A204.1 (cell line): ENCODE results near the gene MAGI2.

Experiments used
- FAIRE-seq: peaks from 2 replicates; lab custom pipeline; 2012; peaks lifted over from hg19 to GRCh38; lab: Jason Lieb, UNC

Gene MAGI2

DNA sequence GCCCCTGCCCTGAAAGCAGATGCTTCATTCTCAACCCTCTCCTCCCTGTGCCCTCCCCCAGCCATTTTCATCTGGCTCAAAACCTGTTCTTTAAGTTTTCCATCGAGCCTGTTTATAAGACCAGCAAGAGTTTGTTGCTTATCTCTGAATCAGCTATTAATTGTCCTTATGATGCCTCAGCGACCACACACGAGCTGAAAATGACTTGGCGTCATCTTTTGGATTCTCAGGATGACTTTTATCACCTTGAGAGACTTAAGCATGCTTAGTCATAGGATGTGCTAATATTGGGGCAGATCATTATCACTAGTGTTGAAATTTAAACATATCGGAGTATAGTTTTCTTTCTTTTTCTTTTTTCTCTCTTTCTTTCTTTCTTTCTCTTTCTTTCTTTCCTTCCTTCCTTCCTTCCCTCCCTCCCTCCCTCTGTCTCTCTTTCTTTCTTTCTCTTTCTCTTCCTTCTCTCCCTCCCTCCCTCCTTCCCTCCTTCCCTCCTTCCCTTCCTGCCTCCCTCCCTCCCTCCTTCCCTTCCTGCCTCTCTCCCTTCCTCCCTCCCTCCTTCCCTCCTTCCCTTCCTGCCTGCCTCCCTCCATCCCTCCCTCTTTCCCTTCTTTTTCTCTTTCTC lies 1470.4 kb downstream of the MAGI2 start:
- no peak for FAIRE-seq

DNA sequence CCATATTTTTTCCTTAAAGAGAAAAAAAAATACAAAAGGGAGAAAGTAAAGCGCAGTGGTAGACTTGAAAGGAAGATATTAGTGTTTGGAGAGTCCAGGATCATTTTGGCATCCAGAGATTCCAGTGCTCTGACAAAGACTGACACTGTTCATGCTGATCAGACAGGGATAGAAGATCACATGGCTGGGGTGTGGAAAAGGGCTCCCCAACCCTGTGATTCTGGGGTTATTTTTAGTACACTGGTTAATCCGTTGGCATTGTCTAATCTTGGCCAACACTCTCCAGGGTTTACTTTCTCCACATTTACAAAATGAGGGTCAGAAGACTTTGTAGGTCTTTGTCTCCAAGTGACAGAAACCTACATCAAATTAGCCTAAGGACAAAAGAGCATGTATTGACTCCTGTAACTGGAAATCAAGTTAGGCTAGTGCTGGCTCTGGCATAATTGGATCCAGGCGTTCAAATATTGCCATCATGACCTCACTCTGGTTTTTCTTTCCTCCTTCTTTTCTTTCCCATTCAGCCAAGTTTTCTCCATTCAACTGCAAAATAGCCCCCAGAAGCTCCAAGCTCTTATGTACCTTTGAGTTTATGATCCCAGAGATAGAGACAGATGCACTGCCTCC lies 1473.3 kb downstream of the MAGI2 start:
- no peak for FAIRE-seq

DNA sequence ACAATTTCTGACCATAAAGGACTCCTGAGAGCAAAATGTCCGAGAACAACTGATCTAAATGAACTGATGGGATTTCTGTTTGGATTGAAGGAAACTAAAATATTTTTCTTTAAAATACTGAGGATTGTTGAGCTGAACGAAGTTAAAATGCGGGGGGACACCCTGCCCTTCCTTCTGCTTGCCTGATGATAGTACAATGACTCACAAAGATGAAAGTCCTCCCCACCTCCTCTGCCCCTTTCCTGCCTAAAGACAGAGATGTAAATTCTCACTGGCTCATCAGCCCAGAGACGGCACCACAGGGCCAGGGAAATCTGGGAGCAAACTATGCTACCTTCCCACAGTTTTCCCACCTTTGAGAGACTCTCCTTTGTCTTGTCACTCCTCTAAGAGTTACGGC lies 1474.2 kb downstream of the MAGI2 start:
- no peak for FAIRE-seq

DNA sequence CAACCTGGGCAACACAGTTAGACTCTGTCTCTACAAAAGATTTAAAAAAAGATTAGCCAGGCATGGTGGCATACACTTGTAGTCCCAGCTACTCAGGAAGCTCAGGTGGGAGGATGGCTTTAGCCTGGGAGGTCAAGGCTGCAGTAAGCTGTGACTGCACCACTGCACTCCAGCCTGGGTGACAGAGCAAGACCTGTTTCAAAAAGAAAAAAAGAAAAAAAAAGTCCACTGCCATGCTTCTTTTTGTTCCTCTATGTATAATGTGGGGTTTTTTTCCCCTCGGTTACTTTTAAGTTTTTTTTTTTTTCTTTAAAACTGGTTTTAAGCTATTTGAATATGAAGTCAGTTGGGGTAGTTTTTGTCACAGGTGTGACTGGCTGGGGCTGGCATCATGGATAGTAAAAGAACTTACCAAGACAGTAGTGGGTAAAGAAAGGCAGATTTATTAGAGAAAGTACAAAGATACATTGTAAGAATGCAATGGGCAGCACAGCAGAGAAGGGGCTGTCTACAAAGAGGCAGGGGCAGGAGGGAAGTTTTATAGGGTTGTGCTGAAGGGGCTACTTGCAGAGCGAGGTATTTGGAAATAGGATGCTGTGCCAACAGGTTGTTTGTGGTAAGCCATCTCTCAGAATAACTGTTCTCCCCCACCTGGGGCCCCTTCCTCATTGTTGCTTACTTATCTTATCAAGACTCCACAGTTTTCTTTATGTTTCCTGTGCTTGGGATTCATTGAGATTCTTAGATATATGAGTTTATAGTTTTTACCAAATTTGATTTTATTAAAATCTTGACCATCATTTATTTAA lies 1477.6 kb downstream of the MAGI2 start:
- FAIRE-seq, result no peak

DNA sequence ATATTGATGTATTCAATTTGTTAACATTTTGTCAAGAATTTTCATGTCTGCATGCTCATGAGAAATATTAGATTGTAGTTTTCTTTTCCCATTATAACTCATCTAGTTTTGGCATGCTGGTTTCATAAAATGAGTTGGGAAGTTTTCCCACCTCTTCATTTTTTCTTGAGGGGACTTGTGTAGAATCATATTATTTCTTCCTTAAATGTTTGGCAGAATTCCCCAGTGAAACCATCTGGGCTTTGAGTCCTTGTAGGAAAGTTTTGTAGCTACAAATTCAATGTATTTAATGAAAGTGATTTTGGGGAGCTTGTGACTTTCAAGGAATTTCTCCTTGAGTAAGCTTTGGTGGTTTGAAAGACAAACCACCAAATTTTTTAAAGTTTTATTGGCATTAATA lies 1481.7 kb downstream of the MAGI2 start:
- no peak for FAIRE-seq

DNA sequence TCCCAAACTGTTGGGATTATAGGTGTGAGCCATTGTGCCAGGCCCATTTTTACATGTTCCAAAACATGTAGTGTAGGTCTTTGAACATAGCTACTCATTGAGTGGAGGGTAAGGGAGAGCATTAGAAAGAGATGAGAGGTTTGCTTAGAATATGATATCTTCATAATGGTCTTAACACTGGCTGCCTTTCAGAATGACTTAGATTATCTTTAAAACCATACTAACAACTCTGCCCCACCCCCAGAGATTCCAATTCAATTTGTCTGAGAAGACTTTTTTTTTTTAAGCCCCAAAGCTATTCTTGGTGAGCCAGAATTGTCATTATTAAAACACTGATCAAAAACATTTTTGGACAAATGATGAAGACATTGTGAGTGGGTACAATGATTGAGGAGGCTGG lies 1486.0 kb downstream of the MAGI2 start:
- no peak for FAIRE-seq
